GM12801 (cell line): Measurements from ENCODE around the gene MSN.

Source experiments
- CTCF ChIP-seq: IDR thresholded peaks from one replicate; pipeline ENCODE4 v1.5.1; 2011; ENCODE audit warnings: control low read depth; ENCODE audit not compliant: insufficient read length; ENCODE audit errors: extremely low read depth

The MSN gene

GRCh38 chrX:65731684-65732289, 64.3 kb downstream of the MSN start:
- TF ChIP-seq CTCF, result no peak

- TF ChIP-seq CTCF, result no peak
Measured at GRCh38 chrX:65740909-65741308, 73.5 kb downstream of the MSN start.

GRCh38 chrX:65741823-65742222, 74.4 kb downstream of the MSN start:
- TF ChIP-seq CTCF, result no peak

- TF ChIP-seq CTCF, result no peak
Measured at GRCh38 chrX:65744965-65745364, 77.5 kb downstream of the MSN start.

GRCh38 chrX:65745427-65745826, 78.0 kb downstream of the MSN start:
- TF ChIP-seq CTCF, result no peak

GRCh38 chrX:65745992-65746391, 78.5 kb downstream of the MSN start:
- no peak for TF ChIP-seq CTCF

- TF ChIP-seq CTCF, result no peak
Measured at GRCh38 chrX:65750674-65751469, 83.4 kb downstream of the MSN start.
